HL-60 (cell line): ENCODE data around the gene ALKBH7.

Experiments
- DNase-seq, 2 experiments: peaks; one replicate each; pipeline ENCODE4 v3.0.0-alpha.2; 2010 to 2020; ENCODE audit warnings: low read depth in 1 of 2, low spot score in 1 of 2
- H3K27ac ChIP-seq: fragments of 250-450 bp; sonication (Bioruptor Pico); replicated peaks from 2 replicates; pipeline ENCODE4 v1.5.1; 2020; ENCODE audit warnings: mild to moderate bottlenecking, moderate library complexity
- H3K27me3 ChIP-seq: fragments of 250-450 bp; sonication (Bioruptor Pico); 2 replicates; pipeline ENCODE4 v1.5.1; 2021; ENCODE audit warnings: mild to moderate bottlenecking, moderate library complexity; ENCODE audit not compliant: insufficient read depth, poor library complexity, severe bottlenecking
- H3K4me3 ChIP-seq: replicated peaks from 2 replicates; pipeline ENCODE4 v1.5.1; 2011; ENCODE audit warnings: mild to moderate bottlenecking, control low read depth, low read length; ENCODE audit not compliant: insufficient read depth
- CTCF ChIP-seq: IDR thresholded peaks from one replicate; pipeline ENCODE4 v1.5.1; 2011; ENCODE audit warnings: low read length, control low read depth, inconsistent platforms; ENCODE audit not compliant: insufficient read depth
- GABPA ChIP-seq: IDR thresholded peaks from 2 replicates; pipeline ENCODE4 v1.6.1; 2012; ENCODE audit warnings: low read depth
- POLR2AphosphoS5 ChIP-seq: IDR thresholded peaks from 2 replicates; pipeline ENCODE4 v1.6.1; 2012; ENCODE audit warnings: low read depth
- REST ChIP-seq: IDR thresholded peaks from 2 replicates; pipeline ENCODE4 v1.6.1; 2012; ENCODE audit warnings: low read depth; ENCODE audit not compliant: insufficient replicate concordance
- SPI1 ChIP-seq: IDR thresholded peaks from 2 replicates; pipeline ENCODE4 v1.6.1; 2012; ENCODE audit warnings: low read depth, mild to moderate bottlenecking, borderline replicate concordance

The ALKBH7 gene

DNA sequence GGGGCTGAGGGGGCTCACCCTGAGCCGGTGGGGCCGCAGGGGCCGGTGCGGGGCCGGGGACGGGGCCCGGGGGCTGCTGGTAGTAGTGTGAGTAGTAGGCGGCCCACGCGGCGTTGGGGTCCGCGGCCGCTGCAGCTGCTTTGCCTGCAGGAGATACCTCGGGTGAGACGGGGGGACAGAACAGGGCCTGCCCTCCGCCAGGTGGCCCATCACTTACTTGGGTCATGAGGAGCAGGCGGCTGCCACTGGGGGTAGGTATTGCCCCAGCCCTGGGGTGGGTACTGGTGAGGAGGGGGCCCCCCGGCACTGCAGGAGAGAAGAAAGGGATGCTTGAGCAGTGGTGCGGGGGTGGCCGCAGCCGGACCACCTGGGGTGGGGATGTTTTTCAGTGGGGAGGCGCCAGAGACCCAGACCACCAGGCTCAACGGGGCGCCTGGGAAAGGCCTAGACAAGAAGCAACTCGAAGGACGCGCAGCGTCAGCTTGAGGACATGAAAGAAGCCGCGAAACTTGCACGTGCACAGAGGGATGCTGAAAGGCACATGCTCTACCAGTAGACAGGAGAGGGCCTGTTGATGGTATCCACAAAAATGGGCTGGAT lies 43.1 kb downstream of the ALKBH7 start:
- TF ChIP-seq GABPA (no peak), POLR2AphosphoS5 (no peak), REST (no peak), SPI1 (no peak), CTCF (no peak)
- Histone ChIP-seq H3K4me3 (no peak overlapping the region), H3K27ac (no peak overlapping the region), H3K27me3 (no peaks in the 10 kb centered on the region)
- DNase-seq: no peak

DNA sequence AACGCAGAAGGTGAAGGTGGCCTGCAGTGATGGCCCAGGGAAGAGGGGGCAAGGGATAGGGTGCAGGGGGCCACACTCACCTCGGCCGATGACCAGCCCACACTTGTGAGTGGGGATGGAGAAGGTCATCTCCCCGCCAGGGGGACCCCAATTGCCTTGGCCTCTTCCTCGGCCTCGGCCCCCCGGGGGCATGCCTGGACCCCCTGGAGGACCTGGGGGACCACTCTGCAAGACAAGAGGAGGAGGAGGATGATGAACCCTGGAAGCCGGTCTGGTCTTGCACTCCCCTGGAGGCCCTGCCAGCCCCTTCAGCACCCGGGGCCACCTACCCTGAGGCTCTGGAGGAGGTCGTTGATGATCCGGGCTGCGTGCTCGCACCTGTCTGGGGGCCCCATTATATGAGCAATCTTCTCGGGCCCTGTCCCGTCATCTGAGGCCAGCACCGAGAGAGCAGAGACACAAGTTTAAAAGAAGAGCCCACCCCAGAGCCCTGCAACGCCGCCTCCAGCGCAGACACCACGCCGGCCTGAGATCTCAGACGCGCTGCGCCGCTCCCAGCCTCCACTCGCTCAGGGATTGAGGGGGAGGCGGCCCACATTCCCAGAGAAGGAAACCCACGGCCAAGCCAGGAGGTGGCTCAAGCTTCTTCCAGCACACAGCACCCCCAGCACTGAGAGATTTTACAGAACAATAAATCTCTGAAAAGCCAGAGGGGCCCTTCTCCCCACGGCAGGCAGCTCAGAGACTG lies 44.2 kb downstream of the ALKBH7 start:
- TF ChIP-seq SPI1 (no peak), REST (no peak), GABPA (no peak), CTCF (no peak), POLR2AphosphoS5 (no peak)
- H3K27me3 ChIP-seq: no peaks in the 10 kb centered on the region
- no peak for DNase-seq
- H3K27ac ChIP-seq: no peak overlapping the region
- no peak overlapping the region for H3K4me3 ChIP-seq

DNA sequence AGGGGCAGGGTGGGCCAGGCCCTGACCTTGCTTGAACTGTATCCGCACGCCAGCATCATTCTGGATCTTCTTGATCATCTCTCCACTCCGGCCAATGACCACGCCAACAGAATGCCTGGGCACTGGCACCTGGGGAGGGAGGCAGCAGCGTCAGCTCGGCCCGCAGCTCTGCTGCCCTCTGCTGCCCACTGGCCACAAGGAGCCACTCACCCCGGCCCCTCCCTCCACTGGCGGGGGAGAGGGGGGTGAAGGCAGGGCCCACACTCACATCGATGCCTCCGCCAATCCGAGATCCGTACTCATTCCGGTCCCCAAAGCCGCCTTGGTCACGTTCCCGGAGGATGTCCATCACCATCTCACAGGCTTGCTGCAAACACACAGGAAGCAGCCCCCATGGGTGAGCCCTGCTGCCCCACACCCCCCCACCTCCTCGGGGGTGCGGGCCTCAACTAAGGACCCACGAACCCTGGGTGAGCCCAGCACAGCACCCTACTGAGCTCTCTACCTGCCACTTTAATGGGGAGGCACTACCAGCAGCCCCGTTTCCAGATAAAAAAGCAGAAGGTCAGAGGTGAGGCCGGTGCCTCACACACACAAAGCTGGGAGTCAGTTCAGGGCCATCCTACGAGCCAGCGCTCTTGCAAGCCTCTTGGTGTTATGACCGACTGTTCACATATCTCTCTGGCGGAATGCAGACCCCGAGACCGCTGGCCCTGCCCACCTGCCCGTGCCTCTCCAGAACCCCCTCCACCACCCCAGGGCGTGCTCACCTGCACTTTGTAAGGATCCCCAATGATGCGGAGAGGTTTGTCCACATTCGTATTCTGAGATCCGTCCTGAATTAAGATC lies 45.3 kb downstream of the ALKBH7 start:
- Histone ChIP-seq H3K27ac (no peak overlapping the region), H3K27me3 (no peaks in the 10 kb centered on the region), H3K4me3 (no peak overlapping the region)
- TF ChIP-seq POLR2AphosphoS5 (no peak), SPI1 (no peak), REST (no peak), CTCF (no peak), GABPA (no peak)
- DNase-seq: no peak
